Liver (tissue), 9 donors: ENCODE data around the gene SRD5A1. TPM values are rescaled to one million over a fixed set of nuclear protein-coding genes. Genes with fewer than 3 reads are reported as not detected.

ENCODE experiments used
- DNase-seq: peaks from one replicate; pipeline ENCODE4 v3.0.0-alpha.2; 2017; ENCODE audit warnings: low spot score
- H3K27ac ChIP-seq, 2 donors: one replicate each; pipeline ENCODE4 v1.7.0; 2013; ENCODE audit warnings: inconsistent platforms in 2 of 2, low read length in 2 of 2, control low read depth in 1 of 2, low read depth in 1 of 2, mild to moderate bottlenecking in 1 of 2
- H3K27me3 ChIP-seq, 4 donors: one replicate each; pipeline versions ENCODE4 v1.6.1 to v1.7.0; 2013; ENCODE audit warnings: low read length in 3 of 4, inconsistent platforms in 1 of 4, mild to moderate bottlenecking in 1 of 4, moderate library complexity in 1 of 4; ENCODE audit not compliant: control insufficient read depth in 4 of 4, insufficient read depth in 4 of 4
- H3K36me3 ChIP-seq, 4 donors: one replicate each; pipeline versions ENCODE4 v1.6.1 to v1.7.0; 2013; ENCODE audit warnings: low read length in 3 of 4, mild to moderate bottlenecking in 3 of 4, low read depth in 1 of 4, moderate library complexity in 1 of 4; ENCODE audit not compliant: control insufficient read depth in 4 of 4, insufficient read depth in 3 of 4
- H3K4me1 ChIP-seq, 4 donors: one replicate each; pipeline versions ENCODE4 v1.6.1 to v1.7.0; 2013; ENCODE audit warnings: low read length in 3 of 4, mild to moderate bottlenecking in 3 of 4, moderate library complexity in 1 of 4; ENCODE audit not compliant: control insufficient read depth in 4 of 4, insufficient read depth in 4 of 4
- H3K4me3 ChIP-seq, 3 donors: one replicate each; pipeline versions ENCODE4 v1.6.1 to v1.7.0; 2013; ENCODE audit warnings: low read length in 3 of 3, control low read depth in 1 of 3, low read depth in 1 of 3, mild to moderate bottlenecking in 1 of 3
- H3K9ac ChIP-seq, 2 donors: one replicate each; pipeline ENCODE4 v1.7.0; 2013; ENCODE audit warnings: low read length in 2 of 2, mild to moderate bottlenecking in 2 of 2, moderate library complexity in 2 of 2, control low read depth in 1 of 2, low read depth in 1 of 2
- H3K9me3 ChIP-seq, 4 donors: one replicate each; pipeline versions ENCODE4 v1.6.1 to v1.7.0; 2013; ENCODE audit warnings: low read length in 3 of 4; ENCODE audit not compliant: control insufficient read depth in 4 of 4
- ATF3 ChIP-seq: IDR thresholded peaks from 2 replicates; pipeline ENCODE4 v1.6.1; 2016; ENCODE audit warnings: antibody characterized with exemption
- CTCF ChIP-seq: fragments of 150-350 bp; IDR thresholded peaks from 2 replicates; pipeline ENCODE4 v1.5.1; 2017; ENCODE audit warnings: improper control_type of control experiment, low read depth, low read length; ENCODE audit not compliant: missing input control
- EGR1 ChIP-seq, 2 donors: IDR thresholded peaks; 2 replicates each; pipeline ENCODE4 v1.6.1; 2016 to 2018; ENCODE audit warnings: antibody characterized with exemption in 2 of 2, low read depth in 2 of 2
- FOXA1 ChIP-seq: IDR thresholded peaks from 2 replicates; pipeline ENCODE4 v1.6.1; 2016; ENCODE audit warnings: antibody characterized with exemption
- FOXA2 ChIP-seq: IDR thresholded peaks from 2 replicates; pipeline ENCODE4 v1.6.1; 2016; ENCODE audit warnings: antibody characterized with exemption
- GABPA ChIP-seq, 2 donors: IDR thresholded peaks in 1 of 2; conservative IDR thresholded peaks in 1 of 2; 2 replicates each; pipeline ENCODE4 v1.6.1; 2016; ENCODE audit warnings: antibody characterized with exemption in 2 of 2, mild to moderate bottlenecking in 1 of 2, moderate library complexity in 1 of 2
- HNF4A ChIP-seq, 2 donors: conservative IDR thresholded peaks; 2 replicates each; pipeline ENCODE4 v1.6.1; 2016; ENCODE audit warnings: antibody characterized with exemption in 2 of 2, mild to moderate bottlenecking in 2 of 2
- HNF4G ChIP-seq: IDR thresholded peaks from 2 replicates; pipeline ENCODE4 v1.6.1; 2016; ENCODE audit warnings: antibody characterized with exemption
- JUND ChIP-seq, 2 donors: IDR thresholded peaks; 2 replicates each; pipeline ENCODE4 v1.6.1; 2016; ENCODE audit warnings: antibody characterized with exemption in 2 of 2
- MAX ChIP-seq: IDR thresholded peaks from 2 replicates; pipeline ENCODE4 v1.6.1; 2016; ENCODE audit warnings: antibody characterized with exemption
- NR2F2 ChIP-seq: IDR thresholded peaks from 2 replicates; pipeline ENCODE4 v1.6.1; 2016; ENCODE audit warnings: antibody characterized with exemption
- RAD21 ChIP-seq, 2 donors: IDR thresholded peaks; 2 replicates each; pipeline ENCODE4 v1.6.1; 2016; ENCODE audit warnings: antibody characterized with exemption in 2 of 2, mild to moderate bottlenecking in 2 of 2
- REST ChIP-seq: IDR thresholded peaks from 2 replicates; pipeline ENCODE4 v1.6.1; 2016; ENCODE audit warnings: antibody characterized with exemption, mild to moderate bottlenecking
- RXRA ChIP-seq, 2 donors: IDR thresholded peaks; 2 replicates each; pipeline ENCODE4 v1.6.1; 2017 to 2018; ENCODE audit warnings: antibody characterized with exemption in 2 of 2, mild to moderate bottlenecking in 1 of 2
- SP1 ChIP-seq: IDR thresholded peaks from 2 replicates; pipeline ENCODE4 v1.6.1; 2018; ENCODE audit warnings: antibody characterized with exemption, mild to moderate bottlenecking
- TAF1 ChIP-seq: conservative IDR thresholded peaks from 2 replicates; pipeline ENCODE4 v1.6.1; 2016; ENCODE audit warnings: antibody characterized with exemption, mild to moderate bottlenecking
- YY1 ChIP-seq: IDR thresholded peaks from 2 replicates; pipeline ENCODE4 v1.6.1; 2016; ENCODE audit warnings: antibody characterized with exemption, mild to moderate bottlenecking
- ZBTB33 ChIP-seq: IDR thresholded peaks from 2 replicates; pipeline ENCODE4 v1.6.1; 2016; ENCODE audit warnings: antibody characterized with exemption
- WGBS: extraction: QIAGEN DNeasy Blood & Tissue Kit; methylation state at CpG from one replicate; pipeline ENCODE4 v1.1.7; 2013; 5-methylcytosine and 5-hydroxymethylcytosine counted together
- polyA plus RNA-seq, 2 donors: library from polyadenylated mRNA; stranded (reverse) in 1 of 2; unstranded in 1 of 2; fragments of 200-250 nt in 1 of 2; fragments of >200 nt in 1 of 2; fragmentation: Nextera tagmentation in 1 of 2; extraction: Ambion mirVana in 1 of 2; gene quantifications; one replicate each; pipeline versions ENCODE4 v1.2.1 to v1.2.3, GENCODE V29; 2013 to 2015
- total RNA-seq, 2 donors: library from RNA; depleted of rRNA; stranded (reverse); fragments of >200 nt; gene quantifications; one replicate each; pipeline ENCODE4 v1.2.3, GENCODE V29; 2014
- donor health status: healthy.
- donor health status: healthy.
- donor health status: healthy.
- donor health status: healthy.
- donor health status: healthy.

SRD5A1 gene
- total and polyA plus RNA-seq, 4 donors = 6.3 to 87.0 (median 47.7) TPM

GRCh38 chr5:6597557-6597956 is 35.7 kb upstream of the SRD5A1 start:
- Histone ChIP-seq H3K9me3 (no peaks in the 10 kb centered on the region), H3K4me3 (no peak overlapping the region), H3K27me3 (no peaks in the 10 kb centered on the region), H3K4me1 (peaks cover 14 to 60% (median 38%) of the 10 kb centered on the region in 4 donors), H3K27ac (peak overlapping the region; percentile 92 to 96), H3K36me3 (peaks cover 4 to 32% (median 24%) of the 10 kb centered on the region in 4 donors), H3K9ac (no peak overlapping the region)
- TF ChIP-seq MAX (no peak), NR2F2 (no peak), HNF4G (no peak), EGR1 (IDR thresholded peaks at IDR 0.05; ENCODE audit: low read depth in 2 of 2) (no peak), YY1 (no peak), GABPA (IDR thresholded peaks at IDR 0.05 in 1 of 2, conservative IDR thresholded peaks at IDR 0.05 in 1 of 2) (no peak), ATF3 (no peak), HNF4A (conservative IDR thresholded peaks at IDR 0.05) (no peak), CTCF (no peak), SP1 (no peak), ZBTB33 (no peak), TAF1 (no peak), JUND (IDR thresholded peaks at IDR 0.05) (no peak)
- DNase-seq = no peak
- 89% methylated on average over 6 of the region's 6 CpGs for WGBS

GRCh38 chr5:6598351-6598900 is 34.8 kb upstream of the SRD5A1 start:
- no peaks in the 10 kb centered on the region for H3K27me3 ChIP-seq
- DNase-seq = peak; percentile 22
- H3K9ac ChIP-seq = peak overlapping the region in 1 of 2 donors; percentile 68
- H3K36me3 ChIP-seq = peaks cover 4 to 34% (median 26%) of the 10 kb centered on the region in 4 donors
- H3K27ac ChIP-seq = peak overlapping the region; percentile 92 to 96
- H3K4me3 ChIP-seq = no peak overlapping the region
- WGBS = 71% methylated on average over 14 of the region's 14 CpGs
- no peaks in the 10 kb centered on the region for H3K9me3 ChIP-seq
- peaks cover 14 to 51% (median 31%) of the 10 kb centered on the region in 4 donors for H3K4me1 ChIP-seq
- TF ChIP-seq EGR1 (IDR thresholded peaks at IDR 0.05; ENCODE audit: low read depth in 2 of 2) = no peak
- TF ChIP-seq ZBTB33 = no peak
- TF ChIP-seq RAD21 (IDR thresholded peaks at IDR 0.05) = no peak
- no peak for TF ChIP-seq NR2F2
- TF ChIP-seq JUND (IDR thresholded peaks at IDR 0.05) = no peak
- TF ChIP-seq MAX = no peak
- no peak for TF ChIP-seq GABPA (IDR thresholded peaks at IDR 0.05 in 1 of 2, conservative IDR thresholded peaks at IDR 0.05 in 1 of 2)
- peak; percentile 5 to 33 for TF ChIP-seq RXRA (IDR thresholded peaks at IDR 0.05)
- TF ChIP-seq ATF3 = no peak
- peak; percentile 18 for TF ChIP-seq YY1
- TF ChIP-seq REST = peak; percentile 23
- TF ChIP-seq SP1 = peak; percentile 33
- TF ChIP-seq FOXA1 = no peak
- TF ChIP-seq FOXA2 = no peak
- no peak for TF ChIP-seq HNF4A (conservative IDR thresholded peaks at IDR 0.05)
- TF ChIP-seq HNF4G = no peak
